ENCODE data around the gene CHIA. TPM values are rescaled to one million over a fixed set of nuclear protein-coding genes. Genes with fewer than 3 reads are reported as not detected.

The CHIA gene
- total and polyA plus RNA-seq, 2 experiments from 2014 or later, result not detected

DNA sequence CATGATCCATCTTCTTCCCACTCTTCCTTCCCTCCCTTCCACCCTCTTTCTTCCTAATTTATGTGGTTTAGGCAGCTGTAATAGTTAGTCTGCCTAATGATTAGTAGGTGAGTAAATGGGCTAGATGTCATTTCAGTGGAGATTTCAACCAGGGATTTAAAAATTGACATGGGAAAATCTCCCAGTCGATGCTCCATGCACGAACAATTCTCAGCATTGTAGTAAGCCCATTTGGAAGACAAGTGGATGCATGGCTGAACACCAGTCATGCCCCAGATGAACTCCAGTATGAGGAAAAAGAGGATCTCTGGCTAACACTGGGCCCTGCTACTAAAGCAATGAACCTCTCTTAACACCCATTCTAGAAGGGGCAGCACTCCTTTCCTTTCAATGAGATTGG lies 37.9 kb upstream of the CHIA start:
- 96% methylated on average over 2 of the region's 2 CpGs for WGBS (ENCODE audit: low lambda C conversion rate, missing lambda C conversion rate)
- Histone ChIP-seq H3K36me3 (replicated peaks; ENCODE audit: insufficient read depth, low read depth) (no peaks in the 10 kb centered on the region), H3K27ac (no peak overlapping the region), H3K79me2 (no peaks in the 10 kb centered on the region), H4K20me1 (ENCODE audit: insufficient read depth, poor library complexity, severe bottlenecking) (no peaks in the 10 kb centered on the region), H3K9me3 (ENCODE audit: low read depth) (no peaks in the 10 kb centered on the region), H3K4me3 (no peak overlapping the region), H3K9me2 (replicated peaks; ENCODE audit: insufficient read depth) (no peaks in the 10 kb centered on the region), H3K27me3 (no peaks in the 10 kb centered on the region), H2AFZ (no peak overlapping the region), H3K4me2 (no peak overlapping the region), H3K4me1 (ENCODE audit: insufficient read depth) (no peaks in the 10 kb centered on the region)
- no peak for DNase-seq (ENCODE audit: low spot score)
- TF ChIP-seq EZH2 (IDR thresholded peaks at IDR 0.05; ENCODE audit: borderline replicate concordance) (no peak), EZH2phosphoT487 (IDR thresholded peaks at IDR 0.05; ENCODE audit: low read depth, severe bottlenecking, unreplicated experiment) (no peak)
- TF ChIP-seq, protein P1, sequence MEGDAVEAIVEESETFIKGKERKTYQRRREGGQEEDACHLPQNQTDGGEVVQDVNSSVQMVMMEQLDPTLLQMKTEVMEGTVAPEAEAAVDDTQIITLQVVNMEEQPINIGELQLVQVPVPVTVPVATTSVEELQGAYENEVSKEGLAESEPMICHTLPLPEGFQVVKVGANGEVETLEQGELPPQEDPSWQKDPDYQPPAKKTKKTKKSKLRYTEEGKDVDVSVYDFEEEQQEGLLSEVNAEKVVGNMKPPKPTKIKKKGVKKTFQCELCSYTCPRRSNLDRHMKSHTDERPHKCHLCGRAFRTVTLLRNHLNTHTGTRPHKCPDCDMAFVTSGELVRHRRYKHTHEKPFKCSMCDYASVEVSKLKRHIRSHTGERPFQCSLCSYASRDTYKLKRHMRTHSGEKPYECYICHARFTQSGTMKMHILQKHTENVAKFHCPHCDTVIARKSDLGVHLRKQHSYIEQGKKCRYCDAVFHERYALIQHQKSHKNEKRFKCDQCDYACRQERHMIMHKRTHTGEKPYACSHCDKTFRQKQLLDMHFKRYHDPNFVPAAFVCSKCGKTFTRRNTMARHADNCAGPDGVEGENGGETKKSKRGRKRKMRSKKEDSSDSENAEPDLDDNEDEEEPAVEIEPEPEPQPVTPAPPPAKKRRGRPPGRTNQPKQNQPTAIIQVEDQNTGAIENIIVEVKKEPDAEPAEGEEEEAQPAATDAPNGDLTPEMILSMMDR (IDR thresholded peaks at IDR 0.05; ENCODE audit: poor library complexity), result no peak

DNA sequence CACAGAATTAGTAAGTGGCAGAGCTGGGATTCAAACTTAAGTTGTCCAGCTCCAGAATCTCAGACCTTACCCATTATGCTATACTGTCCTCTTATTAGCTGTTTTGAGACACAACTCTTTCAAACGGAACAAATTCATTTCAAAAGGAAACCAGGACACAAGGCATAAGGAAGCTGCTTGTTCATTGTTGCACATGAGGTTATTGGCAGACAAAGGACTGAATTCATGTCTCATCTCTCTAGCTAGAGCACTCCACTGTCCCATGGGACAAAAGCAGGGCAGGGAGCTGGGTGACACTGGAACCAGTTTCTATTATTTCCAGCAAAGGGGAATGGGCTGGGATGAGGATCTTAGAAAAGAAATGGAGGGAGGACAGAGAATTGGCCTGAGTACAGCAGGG lies 36.8 kb upstream of the CHIA start:
- Histone ChIP-seq H2AFZ (no peak overlapping the region), H3K4me3 (no peak overlapping the region), H3K27ac (no peak overlapping the region), H3K36me3 (replicated peaks; ENCODE audit: insufficient read depth, low read depth) (no peaks in the 10 kb centered on the region), H3K4me1 (ENCODE audit: insufficient read depth) (no peaks in the 10 kb centered on the region), H3K4me2 (no peak overlapping the region), H4K20me1 (ENCODE audit: insufficient read depth, poor library complexity, severe bottlenecking) (no peaks in the 10 kb centered on the region), H3K9me3 (ENCODE audit: low read depth) (no peaks in the 10 kb centered on the region), H3K9me2 (replicated peaks; ENCODE audit: insufficient read depth) (no peaks in the 10 kb centered on the region), H3K27me3 (no peaks in the 10 kb centered on the region), H3K79me2 (no peaks in the 10 kb centered on the region)
- 86% methylated on average over 1 of the region's 1 CpG for WGBS (ENCODE audit: low lambda C conversion rate, missing lambda C conversion rate)
- no peak for DNase-seq (ENCODE audit: low spot score)
- TF ChIP-seq EZH2phosphoT487 (IDR thresholded peaks at IDR 0.05; ENCODE audit: low read depth, severe bottlenecking, unreplicated experiment) (no peak), EZH2 (IDR thresholded peaks at IDR 0.05; ENCODE audit: borderline replicate concordance) (no peak)
- TF ChIP-seq, protein P1 (IDR thresholded peaks at IDR 0.05; ENCODE audit: poor library complexity), result no peak

DNA sequence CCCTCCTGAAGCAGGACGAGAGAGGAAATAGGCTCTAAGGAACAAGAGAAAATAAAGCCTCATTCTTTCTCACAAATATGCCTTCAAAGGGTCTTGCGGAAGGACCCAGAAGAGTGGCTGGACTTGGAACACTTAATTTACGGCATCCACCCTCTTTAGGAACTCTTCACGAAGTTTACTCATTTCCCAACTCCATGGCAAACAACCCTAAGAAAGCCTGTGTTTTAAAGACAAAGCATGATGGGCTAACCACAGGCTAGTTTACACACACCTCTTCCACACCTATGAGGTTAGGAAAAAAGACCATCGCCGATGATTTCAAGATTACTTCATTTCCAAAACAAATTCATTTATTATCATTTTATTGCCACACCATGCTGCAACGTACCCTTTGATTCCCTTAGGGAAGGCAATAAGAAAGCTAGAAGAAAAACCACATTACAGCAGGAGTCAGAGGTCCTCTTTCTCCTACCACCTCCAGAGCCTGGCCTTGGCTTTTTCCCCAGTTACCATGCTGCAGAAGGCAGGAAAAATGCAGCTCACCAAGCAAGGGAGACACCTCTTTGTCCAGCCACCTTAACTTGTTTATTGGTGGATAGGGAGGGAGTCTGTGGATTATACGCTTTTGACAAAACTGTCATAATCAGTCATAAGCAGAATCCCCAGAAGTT lies 33.5 kb upstream of the CHIA start:
- TF ChIP-seq EZH2 (IDR thresholded peaks at IDR 0.05; ENCODE audit: borderline replicate concordance) (no peak), EZH2phosphoT487 (IDR thresholded peaks at IDR 0.05; ENCODE audit: low read depth, severe bottlenecking, unreplicated experiment) (no peak)
- TF ChIP-seq, protein P1 (IDR thresholded peaks at IDR 0.05; ENCODE audit: poor library complexity), result no peak
- H3K27me3 ChIP-seq, result no peaks in the 10 kb centered on the region
- WGBS (ENCODE audit: low lambda C conversion rate, missing lambda C conversion rate), result 84% methylated on average over 8 of the region's 8 CpGs
- H3K9me3 ChIP-seq (ENCODE audit: low read depth), result no peaks in the 10 kb centered on the region
- no peak for DNase-seq (ENCODE audit: low spot score)
- no peaks in the 10 kb centered on the region for H3K36me3 ChIP-seq (replicated peaks; ENCODE audit: insufficient read depth, low read depth)
- H2AFZ ChIP-seq, result no peak overlapping the region
- no peak overlapping the region for H3K4me2 ChIP-seq
- no peak overlapping the region for H3K4me3 ChIP-seq
- H3K9me2 ChIP-seq (replicated peaks; ENCODE audit: insufficient read depth), result no peaks in the 10 kb centered on the region
- H4K20me1 ChIP-seq (ENCODE audit: insufficient read depth, poor library complexity, severe bottlenecking), result no peaks in the 10 kb centered on the region
- no peak overlapping the region for H3K27ac ChIP-seq
- H3K79me2 ChIP-seq, result no peaks in the 10 kb centered on the region
- H3K4me1 ChIP-seq (ENCODE audit: insufficient read depth), result no peaks in the 10 kb centered on the region

Measured in hepatocyte (in vitro differentiated cells).